AG08396 (cell line): ENCODE data around the gene MAP4K5.
"Not testable (repeated sequence)": the region's sequence is repeated elsewhere in the genome, so short reads cannot be mapped to it uniquely, and the experiment has no call there.

Experiments
- DNase-seq: peaks from one replicate; pipeline ENCODE4 v3.0.0; 2012; ENCODE audit warnings: low spot score, mixed read lengths

The MAP4K5 gene

GRCh38 chr14:50532502-50533240 lies at the start of gene MAP4K5:
Gene MAP4K5 (minus strand): TSS chr14:50532569. CDS start chr14:50532049, 520 bp downstream.
- peak; percentile 94 for DNase-seq

GRCh38 chr14:50578433-50578832 lies 46.1 kb upstream of the MAP4K5 start:
- no peak for DNase-seq

- no peak for DNase-seq
These were observed 45.6 kb upstream of the MAP4K5 start for GRCh38 chr14:50577982-50578381.

- no peak for DNase-seq
These were observed 43.4 kb upstream of the MAP4K5 start for GRCh38 chr14:50575769-50576168.

GRCh38 chr14:50573862-50574261 lies 41.5 kb upstream of the MAP4K5 start:
- DNase-seq: no peak

GRCh38 chr14:50569714-50570274 lies 37.4 kb upstream of the MAP4K5 start:
- no peak for DNase-seq

GRCh38 chr14:50562841-50563240 lies 30.5 kb upstream of the MAP4K5 start:
- no peak for DNase-seq

- DNase-seq: peak; percentile 75
These were observed 28.5 kb upstream of the MAP4K5 start for GRCh38 chr14:50560931-50561285.

- DNase-seq: peak; percentile 91
These were observed 27.9 kb upstream of the MAP4K5 start, which contains the start of gene ATL1 for GRCh38 chr14:50559990-50560930. Gene ATL1 (plus strand): TSS chr14:50560145. CDS start chr14:50560266, 121 bp downstream.

- DNase-seq: not testable (repeated sequence)
These were observed 20.4 kb upstream of the MAP4K5 start for GRCh38 chr14:50552796-50553195.

- no peak for DNase-seq
These were observed 19.5 kb upstream of the MAP4K5 start for GRCh38 chr14:50551877-50552276.

- no peak for DNase-seq
These were observed 17.9 kb upstream of the MAP4K5 start for GRCh38 chr14:50550294-50550693.

- no peak for DNase-seq
These were observed 13.2 kb upstream of the MAP4K5 start for GRCh38 chr14:50545618-50546017.

GRCh38 chr14:50544911-50545310 lies 12.5 kb upstream of the MAP4K5 start:
- DNase-seq: no peak

- peak; percentile 44 for DNase-seq
These were observed 10.6 kb upstream of the MAP4K5 start for GRCh38 chr14:50542941-50543418.

- no peak for DNase-seq
These were observed 8.8 kb upstream of the MAP4K5 start for GRCh38 chr14:50541159-50541567.

GRCh38 chr14:50539051-50539450 lies 6.7 kb upstream of the MAP4K5 start:
- no peak for DNase-seq

GRCh38 chr14:50538034-50538433 lies 5.7 kb upstream of the MAP4K5 start:
- not testable (repeated sequence) for DNase-seq

GRCh38 chr14:50534997-50535396 lies 2.6 kb upstream of the MAP4K5 start:
- no peak for DNase-seq

GRCh38 chr14:50534416-50534815 lies 2.0 kb upstream of the MAP4K5 start:
- DNase-seq: no peak

GRCh38 chr14:50533806-50534205 lies 1.4 kb upstream of the MAP4K5 start:
- DNase-seq: peak; percentile 33

GRCh38 chr14:50533241-50533705 lies 904 bp upstream of the MAP4K5 start:
- no peak for DNase-seq
